Progenitor cell of endocrine pancreas (in vitro differentiated cells): ENCODE results near the gene WDR75. TPM values are rescaled to one million over a fixed set of nuclear protein-coding genes. Genes with fewer than 3 reads are reported as not detected.
"Not testable (repeated sequence)": the region's sequence is repeated elsewhere in the genome, so short reads cannot be mapped to it uniquely, and the experiment has no call there.

Source experiments
- DNase-seq: peaks from one replicate; pipeline ENCODE4 v3.0.0; 2021; ENCODE audit warnings: low spot score; ENCODE audit not compliant: unreplicated experiment
- H3K27ac Mint-ChIP-seq: 2 replicates; pipeline ENCODE4 v1.8.0; 2021; ENCODE audit warnings: mild to moderate bottlenecking, moderate library complexity, mixed read lengths
- H3K27me3 Mint-ChIP-seq: 2 replicates; pipeline ENCODE4 v1.8.0; 2021; ENCODE audit warnings: mixed read lengths
- H3K36me3 Mint-ChIP-seq: 2 replicates; pipeline ENCODE4 v1.8.0; 2022; ENCODE audit warnings: mixed read lengths; ENCODE audit not compliant: insufficient read depth
- H3K4me1 Mint-ChIP-seq: 2 replicates; pipeline ENCODE4 v1.8.0; 2021; ENCODE audit warnings: low read depth, mixed read lengths
- H3K4me3 Mint-ChIP-seq: 2 replicates; pipeline ENCODE4 v1.8.0; 2021; ENCODE audit warnings: low read depth, mild to moderate bottlenecking, moderate library complexity, mixed read lengths
- H3K9me3 Mint-ChIP-seq: 2 replicates; pipeline ENCODE4 v1.8.0; 2021; ENCODE audit warnings: low read depth, mixed read lengths
- CTCF ChIP-seq: fragments of 200-600 bp; sonication (generic); IDR thresholded peaks from one replicate; pipeline ENCODE4 v1.5.0; 2021; ENCODE audit warnings: antibody characterized with exemption, mild to moderate bottlenecking; ENCODE audit not compliant: unreplicated experiment
- total RNA-seq: library from RNA; stranded (reverse); gene quantifications from 2 replicates; pipeline ENCODE4 v1.2.1, GENCODE V29; 2021

WDR75 gene
- total RNA-seq, 1 donor from 2014 or later, result 40.0 TPM

DNA sequence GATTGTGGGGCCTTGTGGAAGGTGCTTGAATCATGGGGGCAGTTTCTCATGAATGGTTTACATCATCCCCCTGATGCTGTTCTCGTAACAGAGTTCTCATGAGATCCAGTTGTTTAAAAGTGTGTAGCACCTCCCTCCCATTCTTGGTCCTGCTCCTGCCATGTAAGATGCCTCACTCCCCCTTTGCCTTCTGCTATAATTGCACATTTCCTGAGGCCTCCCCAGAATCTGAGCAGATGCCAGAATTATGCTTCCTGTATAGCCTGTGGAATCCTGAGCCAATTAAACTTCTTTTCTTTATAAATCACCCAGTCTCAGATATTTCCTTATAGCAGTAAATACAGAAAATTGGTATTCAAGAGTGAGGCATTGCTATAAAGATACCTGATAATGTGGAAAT lies 15.6 kb upstream of the WDR75 start:
- DNase-seq, result no peak
- no peak overlapping the region for H3K27ac Mint-ChIP-seq
- no peaks in the 10 kb centered on the region for H3K36me3 Mint-ChIP-seq
- H3K4me3 Mint-ChIP-seq, result no peak overlapping the region
- H3K4me1 Mint-ChIP-seq, result peaks cover 3% of the 10 kb centered on the region
- no peak for TF ChIP-seq CTCF
- H3K9me3 Mint-ChIP-seq, result no peaks in the 10 kb centered on the region
- no peaks in the 10 kb centered on the region for H3K27me3 Mint-ChIP-seq

GRCh38 chr2:189426886-189427285 lies 14.4 kb upstream of the WDR75 start:
- DNase-seq, result no peak
- TF ChIP-seq CTCF, result no peak

GRCh38 chr2:189427872-189428271 lies 13.4 kb upstream of the WDR75 start:
- Mint-ChIP-seq H3K36me3 (no peaks in the 10 kb centered on the region), H3K27ac (no peak overlapping the region), H3K4me3 (no peak overlapping the region), H3K9me3 (no peaks in the 10 kb centered on the region), H3K27me3 (no peaks in the 10 kb centered on the region), H3K4me1 (peaks cover 3% of the 10 kb centered on the region)
- DNase-seq, result no peak
- TF ChIP-seq CTCF, result no peak

More at GRCh38 chr2:189426886-189427285, 14.4 kb upstream of the WDR75 start:
- Mint-ChIP-seq H3K4me1 (peaks cover 3% of the 10 kb centered on the region), H3K27ac (no peak overlapping the region), H3K27me3 (no peaks in the 10 kb centered on the region), H3K4me3 (no peak overlapping the region), H3K9me3 (no peaks in the 10 kb centered on the region), H3K36me3 (no peaks in the 10 kb centered on the region)

- H3K4me3 Mint-ChIP-seq, DNase-seq, H3K27me3 Mint-ChIP-seq, H3K27ac Mint-ChIP-seq, H3K36me3 Mint-ChIP-seq, H3K4me1 Mint-ChIP-seq, H3K9me3 Mint-ChIP-seq: not testable (repeated sequence)
Measured at GRCh38 chr2:189430448-189430847, 10.8 kb upstream of the WDR75 start.

- H3K9me3 Mint-ChIP-seq, H3K27ac Mint-ChIP-seq, DNase-seq, H3K4me3 Mint-ChIP-seq, H3K36me3 Mint-ChIP-seq, H3K4me1 Mint-ChIP-seq, H3K27me3 Mint-ChIP-seq: not testable (repeated sequence)
Measured at GRCh38 chr2:189435803-189436202, 5.5 kb upstream of the WDR75 start.

- Mint-ChIP-seq H3K27me3 (peaks cover 5% of the 10 kb centered on the region), H3K27ac (no peak overlapping the region), H3K9me3 (peaks cover 4% of the 10 kb centered on the region), H3K4me1 (peaks cover 9% of the 10 kb centered on the region), H3K4me3 (no peak overlapping the region), H3K36me3 (no peaks in the 10 kb centered on the region)
- TF ChIP-seq CTCF, result no peak
- no peak for DNase-seq
Measured at GRCh38 chr2:189437926-189438325, 3.3 kb upstream of the WDR75 start.

- DNase-seq, result no peak
- no peak overlapping the region for H3K4me3 Mint-ChIP-seq
- H3K27me3 Mint-ChIP-seq, result peaks cover 5% of the 10 kb centered on the region
- TF ChIP-seq CTCF, result peak; percentile 39
- no peaks in the 10 kb centered on the region for H3K36me3 Mint-ChIP-seq
- peaks cover 4% of the 10 kb centered on the region for H3K9me3 Mint-ChIP-seq
- H3K27ac Mint-ChIP-seq, result no peak overlapping the region
- peaks cover 9% of the 10 kb centered on the region for H3K4me1 Mint-ChIP-seq
Measured at GRCh38 chr2:189439342-189439741, 1.9 kb upstream of the WDR75 start.
